ENCODE measurements around the gene VPS45.

GRCh38 chr1:150062113-150062512 is 5.5 kb upstream of the VPS45 start:
- TF ChIP-seq, protein P1, sequence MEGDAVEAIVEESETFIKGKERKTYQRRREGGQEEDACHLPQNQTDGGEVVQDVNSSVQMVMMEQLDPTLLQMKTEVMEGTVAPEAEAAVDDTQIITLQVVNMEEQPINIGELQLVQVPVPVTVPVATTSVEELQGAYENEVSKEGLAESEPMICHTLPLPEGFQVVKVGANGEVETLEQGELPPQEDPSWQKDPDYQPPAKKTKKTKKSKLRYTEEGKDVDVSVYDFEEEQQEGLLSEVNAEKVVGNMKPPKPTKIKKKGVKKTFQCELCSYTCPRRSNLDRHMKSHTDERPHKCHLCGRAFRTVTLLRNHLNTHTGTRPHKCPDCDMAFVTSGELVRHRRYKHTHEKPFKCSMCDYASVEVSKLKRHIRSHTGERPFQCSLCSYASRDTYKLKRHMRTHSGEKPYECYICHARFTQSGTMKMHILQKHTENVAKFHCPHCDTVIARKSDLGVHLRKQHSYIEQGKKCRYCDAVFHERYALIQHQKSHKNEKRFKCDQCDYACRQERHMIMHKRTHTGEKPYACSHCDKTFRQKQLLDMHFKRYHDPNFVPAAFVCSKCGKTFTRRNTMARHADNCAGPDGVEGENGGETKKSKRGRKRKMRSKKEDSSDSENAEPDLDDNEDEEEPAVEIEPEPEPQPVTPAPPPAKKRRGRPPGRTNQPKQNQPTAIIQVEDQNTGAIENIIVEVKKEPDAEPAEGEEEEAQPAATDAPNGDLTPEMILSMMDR (IDR thresholded peaks at IDR 0.05; ENCODE audit: insufficient read depth, low read depth, low read length) = no peak
- TF ChIP-seq EZH2 (IDR thresholded peaks at IDR 0.05; ENCODE audit: insufficient read depth, low read length) = no peak
